OCI-LY7 (cell line): ENCODE results near the gene TMEM140.

Experiments used
- CTCF ChIP-seq: fragments of 200-600 bp; sonication (generic); conservative IDR thresholded peaks from 2 replicates; pipeline ENCODE4 v1.5.1; 2014; ENCODE audit warnings: mild to moderate bottlenecking, antibody characterized with exemption, low read length, moderate library complexity, mixed read lengths
- EZH2phosphoT487 ChIP-seq: fragments of 200-600 bp; sonication (generic); IDR thresholded peaks from 2 replicates; pipeline ENCODE4 v1.6.1; 2018; ENCODE audit warnings: low read depth, borderline replicate concordance, mild to moderate bottlenecking, mixed run types, antibody characterized with exemption, low read length, moderate library complexity, mixed read lengths

GRCh38 chr7:135189961-135190360 lies 42.1 kb downstream of the TMEM140 start:
- no peak for TF ChIP-seq CTCF
- TF ChIP-seq EZH2phosphoT487 = no peak
